PFSK-1 (cell line): ENCODE measurements around the gene CCDC136.

Source experiments
- FOXP2 ChIP-seq: optimal IDR thresholded peaks from 2 replicates; pipeline ENCODE3; 2011; ENCODE audit warnings: borderline replicate concordance, control low read depth, inconsistent platforms; ENCODE audit not compliant: insufficient read depth; ENCODE audit errors: extremely low read length, extremely low read depth
- POLR2AphosphoS5 ChIP-seq: IDR thresholded peaks from 2 replicates; pipeline ENCODE4 v1.6.1; 2012; ENCODE audit warnings: low read depth, mild to moderate bottlenecking, control low read depth, low read length, moderate library complexity
- TAF1 ChIP-seq: IDR thresholded peaks from 2 replicates; pipeline ENCODE4 v1.6.1; 2012; ENCODE audit warnings: low read length, control low read depth, borderline replicate concordance; ENCODE audit not compliant: insufficient read depth
- TF ChIP-seq, protein P1 (sequence below), 2 experiments: IDR thresholded peaks; 2 replicates each; pipeline versions ENCODE4 v1.6.1 to v1.8.0; 2011 to 2012; ENCODE audit warnings: low read depth in 2 of 2, low read length in 2 of 2, control low read depth in 1 of 2, inconsistent platforms in 1 of 2, mild to moderate bottlenecking in 1 of 2, moderate library complexity in 1 of 2; ENCODE audit not compliant: insufficient read depth in 1 of 2

DNA sequence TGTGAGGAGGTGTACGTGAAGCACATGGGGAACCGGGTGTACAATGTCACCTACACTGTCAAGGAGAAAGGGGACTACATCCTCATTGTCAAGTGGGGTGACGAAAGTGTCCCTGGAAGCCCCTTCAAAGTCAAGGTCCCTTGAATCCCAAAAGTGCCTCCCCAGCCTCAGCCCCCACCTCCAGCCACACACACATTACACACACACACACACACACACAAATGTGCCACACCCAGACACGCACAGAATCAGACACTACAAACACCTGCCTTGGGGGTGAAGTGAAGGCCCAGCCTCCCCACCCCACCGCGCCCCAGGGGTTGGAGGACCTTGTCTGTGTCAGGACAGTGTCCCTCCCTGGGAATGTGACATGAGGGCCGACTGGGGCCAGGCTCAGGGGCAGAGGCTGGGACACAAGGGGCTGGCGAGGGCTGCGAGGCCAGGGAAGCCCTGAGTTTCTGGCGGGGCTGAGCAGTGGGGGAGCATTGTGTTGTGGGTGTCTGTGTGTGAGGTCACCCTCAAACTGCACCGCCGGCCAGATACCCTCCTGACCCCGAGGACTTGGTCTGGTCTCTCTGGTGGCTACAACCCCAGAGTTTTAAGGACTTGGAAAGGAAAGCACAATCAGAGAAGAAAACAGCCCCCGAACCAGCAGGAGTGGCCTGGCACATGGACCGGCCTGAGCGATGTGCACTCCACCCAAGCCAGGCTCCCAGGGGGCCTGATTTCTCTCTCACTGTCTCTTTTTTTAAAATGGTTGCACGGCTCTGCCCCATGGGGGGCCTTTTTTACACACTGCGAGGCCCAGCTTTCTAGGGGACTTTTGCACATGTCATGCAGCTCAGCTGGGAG lies 66.8 kb downstream of the CCDC136 start:
- no peak for TF ChIP-seq FOXP2
- TF ChIP-seq POLR2AphosphoS5 = no peak
- TF ChIP-seq, protein P1, sequence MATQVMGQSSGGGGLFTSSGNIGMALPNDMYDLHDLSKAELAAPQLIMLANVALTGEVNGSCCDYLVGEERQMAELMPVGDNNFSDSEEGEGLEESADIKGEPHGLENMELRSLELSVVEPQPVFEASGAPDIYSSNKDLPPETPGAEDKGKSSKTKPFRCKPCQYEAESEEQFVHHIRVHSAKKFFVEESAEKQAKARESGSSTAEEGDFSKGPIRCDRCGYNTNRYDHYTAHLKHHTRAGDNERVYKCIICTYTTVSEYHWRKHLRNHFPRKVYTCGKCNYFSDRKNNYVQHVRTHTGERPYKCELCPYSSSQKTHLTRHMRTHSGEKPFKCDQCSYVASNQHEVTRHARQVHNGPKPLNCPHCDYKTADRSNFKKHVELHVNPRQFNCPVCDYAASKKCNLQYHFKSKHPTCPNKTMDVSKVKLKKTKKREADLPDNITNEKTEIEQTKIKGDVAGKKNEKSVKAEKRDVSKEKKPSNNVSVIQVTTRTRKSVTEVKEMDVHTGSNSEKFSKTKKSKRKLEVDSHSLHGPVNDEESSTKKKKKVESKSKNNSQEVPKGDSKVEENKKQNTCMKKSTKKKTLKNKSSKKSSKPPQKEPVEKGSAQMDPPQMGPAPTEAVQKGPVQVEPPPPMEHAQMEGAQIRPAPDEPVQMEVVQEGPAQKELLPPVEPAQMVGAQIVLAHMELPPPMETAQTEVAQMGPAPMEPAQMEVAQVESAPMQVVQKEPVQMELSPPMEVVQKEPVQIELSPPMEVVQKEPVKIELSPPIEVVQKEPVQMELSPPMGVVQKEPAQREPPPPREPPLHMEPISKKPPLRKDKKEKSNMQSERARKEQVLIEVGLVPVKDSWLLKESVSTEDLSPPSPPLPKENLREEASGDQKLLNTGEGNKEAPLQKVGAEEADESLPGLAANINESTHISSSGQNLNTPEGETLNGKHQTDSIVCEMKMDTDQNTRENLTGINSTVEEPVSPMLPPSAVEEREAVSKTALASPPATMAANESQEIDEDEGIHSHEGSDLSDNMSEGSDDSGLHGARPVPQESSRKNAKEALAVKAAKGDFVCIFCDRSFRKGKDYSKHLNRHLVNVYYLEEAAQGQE (IDR thresholded peaks at IDR 0.05; ENCODE audit: insufficient read depth in 1 of 2, low read depth in 2 of 2, low read length in 2 of 2) = no peak
- TF ChIP-seq TAF1 = no peak
